H9 (cell line): ENCODE data around the gene EVL. TPM values are rescaled to one million over a fixed set of nuclear protein-coding genes. Genes with fewer than 3 reads are reported as not detected.

Source experiments
- DNase-seq: peaks from one replicate; pipeline ENCODE4 v3.0.0-alpha.2; 2017
- H2AFZ ChIP-seq: one replicate; pipeline ENCODE4 v1.6.1; 2013; ENCODE audit warnings: mild to moderate bottlenecking, low read length, control low read depth, moderate library complexity
- H2AK5ac ChIP-seq: 2 replicates; pipeline ENCODE4 v1.6.1; 2013; ENCODE audit warnings: low read length, control low read depth, mixed read lengths; ENCODE audit not compliant: insufficient read length
- H2BK120ac ChIP-seq: one replicate; pipeline ENCODE4 v1.6.1; 2013; ENCODE audit warnings: low read depth, mild to moderate bottlenecking, low read length, control low read depth, inconsistent platforms; ENCODE audit not compliant: poor library complexity, severe bottlenecking
- H2BK12ac ChIP-seq: 2 replicates; pipeline ENCODE4 v1.6.1; 2013; ENCODE audit warnings: low read length, control low read depth, mixed read lengths, low read depth; ENCODE audit not compliant: insufficient read length
- H2BK15ac ChIP-seq: 2 replicates; pipeline ENCODE4 v1.6.1; 2013; ENCODE audit warnings: low read depth, low read length, control low read depth
- H2BK20ac ChIP-seq: one replicate; pipeline ENCODE4 v1.6.1; 2013; ENCODE audit warnings: low read depth, mild to moderate bottlenecking, low read length, control low read depth, inconsistent platforms; ENCODE audit not compliant: poor library complexity, severe bottlenecking
- H2BK5ac ChIP-seq: 2 replicates; pipeline ENCODE4 v1.6.1; 2013; ENCODE audit warnings: low read length, control low read depth, mixed read lengths; ENCODE audit not compliant: insufficient read length
- H3K14ac ChIP-seq: 2 replicates; pipeline ENCODE4 v1.6.1; 2013; ENCODE audit warnings: low read length, control low read depth; ENCODE audit not compliant: insufficient read depth
- H3K18ac ChIP-seq: 2 replicates; pipeline ENCODE4 v1.6.1; 2013; ENCODE audit warnings: low read depth, mild to moderate bottlenecking, mixed read lengths, low read length, control low read depth; ENCODE audit not compliant: insufficient read length
- H3K23ac ChIP-seq: 2 replicates; pipeline ENCODE4 v1.6.1; 2013; ENCODE audit warnings: low read length, control low read depth, mixed read lengths, low read depth; ENCODE audit not compliant: insufficient read length
- H3K23me2 ChIP-seq: 2 replicates; pipeline ENCODE4 v1.6.1; 2013; ENCODE audit warnings: low read depth, mild to moderate bottlenecking, mixed read lengths, low read length, control low read depth; ENCODE audit not compliant: insufficient read length, poor library complexity, severe bottlenecking
- H3K27ac ChIP-seq: 2 replicates; pipeline ENCODE4 v1.5.1; 2013; ENCODE audit warnings: low read length, control low read depth, mixed read lengths, low read depth; ENCODE audit not compliant: insufficient read length
- H3K27me3 ChIP-seq: 2 replicates; pipeline ENCODE4 v1.6.1; 2013; ENCODE audit warnings: low read length, control low read depth, inconsistent platforms; ENCODE audit not compliant: insufficient read depth
- H3K4ac ChIP-seq: 2 replicates; pipeline ENCODE4 v1.6.1; 2013; ENCODE audit warnings: low read depth, mild to moderate bottlenecking, control low read depth, inconsistent platforms, low read length, moderate library complexity
- H3K4me1 ChIP-seq: 2 replicates; pipeline ENCODE4 v1.6.1; 2013; ENCODE audit warnings: low read length, control low read depth, inconsistent platforms; ENCODE audit not compliant: insufficient read depth
- H3K4me2 ChIP-seq: 2 replicates; pipeline ENCODE4 v1.6.1; 2013; ENCODE audit warnings: low read length, control low read depth, mixed read lengths; ENCODE audit not compliant: insufficient read length, insufficient read depth
- H3K56ac ChIP-seq: 2 replicates; pipeline ENCODE4 v1.6.1; 2013; ENCODE audit warnings: low read depth, mild to moderate bottlenecking, mixed read lengths, low read length, control low read depth; ENCODE audit not compliant: insufficient read length
- H3K79me1 ChIP-seq: 2 replicates; pipeline ENCODE4 v1.6.1; 2013; ENCODE audit warnings: low read depth, mild to moderate bottlenecking, moderate library complexity, low read length, control low read depth, inconsistent platforms; ENCODE audit not compliant: insufficient read depth, poor library complexity, severe bottlenecking
- H3K79me2 ChIP-seq: 2 replicates; pipeline ENCODE4 v1.6.1; 2013; ENCODE audit warnings: low read length, control low read depth, inconsistent platforms; ENCODE audit not compliant: insufficient read depth
- H3K9ac ChIP-seq: 2 replicates; pipeline ENCODE4 v1.6.1; 2013; ENCODE audit warnings: low read length, control low read depth, mixed read lengths; ENCODE audit not compliant: insufficient read length; ENCODE audit errors: extremely low read depth
- H3K9me3 ChIP-seq: one replicate; pipeline ENCODE4 v1.6.1; 2013; ENCODE audit warnings: low read depth, low read length, inconsistent platforms; ENCODE audit not compliant: control insufficient read depth
- H3T11ph ChIP-seq: one replicate; pipeline ENCODE4 v1.6.1; 2013; ENCODE audit warnings: mild to moderate bottlenecking, low read length, control low read depth, inconsistent platforms
- H4K20me1 ChIP-seq: one replicate; pipeline ENCODE4 v1.6.1; 2013; ENCODE audit not compliant: control insufficient read depth, insufficient read length, insufficient read depth
- H4K5ac ChIP-seq: 2 replicates; pipeline ENCODE4 v1.6.1; 2013; ENCODE audit warnings: low read depth, mild to moderate bottlenecking, mixed read lengths, low read length, control low read depth; ENCODE audit not compliant: insufficient read length
- H4K8ac ChIP-seq: replicated peaks from 2 replicates; pipeline ENCODE4 v1.6.1; 2013; ENCODE audit warnings: low read length, control low read depth, mixed read lengths, low read depth; ENCODE audit not compliant: insufficient read length
- H4K91ac ChIP-seq: 2 replicates; pipeline ENCODE4 v1.6.1; 2013; ENCODE audit warnings: low read depth, mild to moderate bottlenecking, moderate library complexity, mixed read lengths, low read length, control low read depth; ENCODE audit not compliant: insufficient read length
- H3K27ac Mint-ChIP-seq, 3 experiments: 2 replicates in 2 of 3; 3 replicates in 1 of 3; pipeline ENCODE4 v1.8.0; 2020 to 2021; ENCODE audit warnings: mixed read lengths in 3 of 3, mild to moderate bottlenecking in 1 of 3, moderate library complexity in 1 of 3
- H3K27me3 Mint-ChIP-seq: 2 replicates; pipeline ENCODE4 v1.8.0; 2021; ENCODE audit warnings: low read depth, mild to moderate bottlenecking, moderate library complexity, mixed read lengths
- H3K36me3 Mint-ChIP-seq, 3 experiments: 2 replicates in 2 of 3; 3 replicates in 1 of 3; pipeline ENCODE4 v1.8.0; 2020 to 2021; ENCODE audit warnings: low read depth in 3 of 3, mixed read lengths in 3 of 3; ENCODE audit not compliant: insufficient read depth in 1 of 3
- H3K4me1 Mint-ChIP-seq, 2 experiments: 2 replicates each; pipeline ENCODE4 v1.8.0; 2020; ENCODE audit warnings: mixed read lengths in 2 of 2
- H3K4me3 Mint-ChIP-seq, 2 experiments: 2 replicates in 1 of 2; 3 replicates in 1 of 2; pipeline ENCODE4 v1.8.0; 2020 to 2021; ENCODE audit warnings: mild to moderate bottlenecking in 2 of 2, mixed read lengths in 2 of 2, moderate library complexity in 1 of 2
- H3K9me3 Mint-ChIP-seq, 2 experiments: 2 replicates in 1 of 2; 3 replicates in 1 of 2; pipeline ENCODE4 v1.8.0; 2020; ENCODE audit warnings: mild to moderate bottlenecking in 2 of 2, mixed read lengths in 2 of 2, moderate library complexity in 1 of 2
- CTCF ChIP-seq: fragments of 200-600 bp; sonication (generic); conservative IDR thresholded peaks from 3 replicates; pipeline ENCODE4 v1.8.0; 2021; ENCODE audit warnings: antibody characterized with exemption, mild to moderate bottlenecking
- WGBS: extraction: QIAGEN DNeasy Blood & Tissue Kit; methylation state at CpG from one replicate; pipeline ENCODE4 v1.1.7; 2013; ENCODE audit warnings: missing lambda C conversion rate, low lambda C conversion rate, mixed read lengths; ENCODE audit not compliant: insufficient read length; ENCODE audit errors: extremely low coverage; 5-methylcytosine and 5-hydroxymethylcytosine counted together
- total RNA-seq: library from RNA; stranded (reverse); gene quantifications from 2 replicates; pipeline ENCODE4 v1.2.1, GENCODE V29; 2021

The EVL gene
- total RNA-seq, 1 experiment from 2014 or later = 53.2 TPM

GRCh38 chr14:100034468-100034867, 30.8 kb upstream of the EVL start:
- TF ChIP-seq CTCF = no peak
- no peak overlapping the region for H3K4me3 Mint-ChIP-seq
- Histone ChIP-seq H3T11ph (no peak overlapping the region), H2BK5ac (no peak overlapping the region), H3K14ac (no peak overlapping the region), H2BK12ac (no peak overlapping the region), H2AK5ac (no peak overlapping the region), H2AFZ (no peak overlapping the region), H4K20me1 (no peaks in the 10 kb centered on the region), H4K5ac (no peak overlapping the region), H3K27ac (no peak overlapping the region), H3K4me2 (no peak overlapping the region), H3K9me3 (no peaks in the 10 kb centered on the region), H4K91ac (no peak overlapping the region), H3K9ac (no peak overlapping the region), H2BK15ac (no peak overlapping the region), H2BK120ac (no peak overlapping the region), H4K8ac (no peak overlapping the region), H3K23ac (no peak overlapping the region), H3K18ac (no peak overlapping the region), H3K4ac (no peak overlapping the region), H3K23me2 (no peaks in the 10 kb centered on the region), H3K56ac (no peak overlapping the region), H3K79me1 (no peaks in the 10 kb centered on the region), H2BK20ac (no peak overlapping the region), H3K79me2 (no peaks in the 10 kb centered on the region), H3K27me3 (peaks cover 5% of the 10 kb centered on the region; the same call in 1 of the 2 replicates), H3K4me1 (no peaks in the 10 kb centered on the region)
- H3K27ac Mint-ChIP-seq = no peak overlapping the region
- H3K36me3 Mint-ChIP-seq = no peaks in the 10 kb centered on the region
- no CpG with 5 or more reads among the region's 4 CpGs for WGBS
- no peaks in the 10 kb centered on the region for H3K9me3 Mint-ChIP-seq
- DNase-seq = no peak
- H3K27me3 Mint-ChIP-seq = peaks cover 19% of the 10 kb centered on the region
- H3K4me1 Mint-ChIP-seq = 0 out of 4 replicates have a peak, but pooled peaks cover 0 to 4% of the 10 kb centered on the region in 2 experiments
